Measurements from ENCODE around the gene TM4SF5.

TM4SF5 gene
- total RNA-seq = 0 reads per million in 2 donors

GRCh38 chr17:4771519-4772234, at the start of gene TM4SF5:
Gene TM4SF5, plus strand, starts transcription at chr17:4771886. Its CDS starts 37 bp downstream, at chr17:4771923.
- DNase-seq = no peak

DNA sequence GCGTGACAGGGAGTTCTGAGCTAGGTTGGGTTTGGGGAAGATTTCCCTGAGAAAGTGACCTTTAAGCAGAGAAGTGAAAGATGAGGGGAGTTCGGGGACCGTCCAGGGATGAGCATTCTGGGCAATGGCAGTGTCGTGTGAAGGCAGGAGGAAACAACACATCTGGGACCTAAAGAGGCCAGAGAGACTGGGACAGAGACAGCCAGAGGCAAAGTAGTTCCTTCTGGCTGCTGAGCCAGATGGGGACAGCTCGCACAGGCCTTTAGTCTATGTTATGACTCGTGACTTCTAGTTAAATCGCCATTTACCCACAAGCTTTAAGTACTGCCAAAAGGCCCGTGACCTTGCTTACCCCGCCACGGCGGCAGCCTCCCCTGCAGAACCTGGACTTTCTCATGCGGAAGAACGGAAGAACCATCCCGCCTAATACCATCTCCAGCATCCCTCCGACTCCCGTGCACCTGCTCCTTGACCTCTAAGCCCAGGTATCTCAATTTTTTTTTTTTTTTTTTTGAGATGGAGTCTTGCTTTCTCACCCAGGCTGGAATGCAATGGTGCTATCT, 48.9 kb upstream of the TM4SF5 start:
- DNase-seq = no peak

GRCh38 chr17:4724650-4725049, 47.0 kb upstream of the TM4SF5 start:
- no peak for DNase-seq

DNA sequence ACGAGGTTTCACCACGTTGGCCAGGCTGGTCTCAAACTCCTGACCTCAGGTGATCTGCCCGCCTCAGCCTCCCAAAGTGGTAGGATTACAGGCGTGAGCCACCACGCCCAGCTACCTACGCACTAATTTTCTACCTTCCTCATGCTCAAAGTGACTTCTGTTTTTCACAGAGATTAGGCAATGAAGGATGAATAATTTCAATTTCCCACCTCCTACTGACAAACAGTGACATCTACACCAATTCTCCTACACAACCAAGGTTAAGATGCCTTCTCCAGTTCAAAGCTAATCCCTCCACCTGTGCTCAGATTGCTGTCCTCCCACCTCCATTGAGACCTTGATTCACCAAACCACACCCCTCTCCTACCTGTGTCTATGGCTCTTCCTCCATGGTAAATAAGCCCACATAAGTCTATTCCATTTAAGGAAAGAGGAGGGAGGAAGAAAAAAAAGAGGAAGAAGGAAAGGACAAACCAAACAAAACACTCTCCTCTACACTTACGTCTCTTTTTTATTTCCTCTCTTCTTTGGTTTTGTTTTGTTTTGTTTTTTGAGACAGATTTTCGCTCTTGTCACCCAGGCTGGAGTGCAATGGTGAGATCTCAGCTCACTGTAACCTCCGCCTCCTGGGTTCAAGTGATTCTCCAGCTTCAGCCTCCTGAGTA, 45.9 kb upstream of the TM4SF5 start:
- no peak for DNase-seq

- no peak for DNase-seq
Observed at GRCh38 chr17:4728124-4728523, 43.6 kb upstream of the TM4SF5 start.

DNA sequence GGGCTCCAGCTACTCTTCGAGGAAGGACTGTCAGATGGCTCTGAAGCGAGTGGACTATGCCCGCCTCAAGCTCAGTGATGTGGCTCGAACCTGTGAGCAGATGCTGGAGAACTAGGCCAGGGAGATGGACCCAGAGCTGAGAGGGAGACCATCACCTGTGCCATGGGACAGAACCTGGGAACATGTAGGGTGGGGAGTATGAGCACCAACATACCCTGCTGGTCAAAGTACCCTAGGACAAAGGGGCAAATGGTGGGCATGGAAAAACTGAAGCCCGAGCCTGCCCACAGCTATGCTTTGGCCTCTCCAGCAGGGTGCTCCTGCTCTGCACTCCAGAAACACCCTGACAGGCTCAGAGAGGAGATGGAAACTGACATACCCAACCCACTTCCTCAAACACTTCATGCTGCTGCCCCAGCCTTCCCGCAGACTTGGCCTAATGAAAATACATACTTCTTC, 38.6 kb upstream of the TM4SF5 start:
- DNase-seq = no peak

- no peak for DNase-seq
Observed at GRCh38 chr17:4734857-4735475, 36.7 kb upstream of the TM4SF5 start.

- DNase-seq = no peak
Observed at GRCh38 chr17:4735876-4736651, 35.6 kb upstream of the TM4SF5 start.

- DNase-seq = no peak
Observed at GRCh38 chr17:4738136-4739121, 33.3 kb upstream of the TM4SF5 start.

DNA sequence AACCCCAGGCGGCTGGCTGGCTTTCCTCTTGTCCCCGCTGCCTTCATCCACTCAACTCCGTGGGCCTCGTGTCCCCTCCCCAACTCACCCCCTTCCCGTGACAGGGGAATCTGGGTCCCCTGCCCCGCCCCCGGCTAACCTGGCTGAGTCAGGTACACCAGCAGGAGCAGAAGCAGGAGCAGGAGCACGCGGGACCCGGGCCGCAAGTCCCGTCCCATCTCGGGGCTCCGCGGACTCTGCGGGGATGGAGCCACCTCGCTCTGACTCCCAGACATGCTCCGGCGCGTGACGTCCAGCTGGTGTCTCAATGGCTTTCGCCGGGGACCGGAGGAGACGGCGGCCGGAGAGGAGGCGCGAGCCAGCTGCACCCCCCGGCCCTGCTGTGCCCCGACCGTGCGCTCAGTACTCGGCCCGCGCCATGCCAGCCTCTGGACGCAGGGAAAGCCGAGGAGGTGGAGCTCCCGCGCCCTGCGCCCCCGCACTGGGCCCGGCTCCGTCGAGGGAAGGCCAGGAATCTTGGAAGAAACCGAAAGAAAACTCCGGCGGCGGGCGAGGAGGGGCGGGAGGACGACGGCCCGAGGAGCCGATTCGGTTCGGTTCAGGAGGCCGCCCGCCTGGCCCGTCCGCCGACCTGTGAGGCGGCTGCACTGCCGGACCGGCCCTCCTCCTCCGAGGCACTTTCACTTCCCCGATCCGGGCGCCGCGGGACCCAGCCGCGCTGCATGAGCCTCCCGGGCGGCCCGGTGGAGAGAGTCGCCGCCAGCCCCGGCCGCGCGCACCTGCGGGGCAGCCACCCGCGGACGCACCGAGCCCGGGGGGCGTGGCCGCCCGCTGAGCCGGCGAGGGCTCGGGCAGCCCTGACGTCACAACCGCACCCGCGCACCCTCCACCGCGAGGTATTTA, 32.3 kb upstream of the TM4SF5 start, which contains the start of the genes CXCL16 and ZMYND15:
CXCL16 (minus strand) TSS at position 807 of the 903 bp plus-strand sequence; CDS start at position 218, 589 bp downstream.
ZMYND15 (plus strand) TSS at position 712 of the 903 bp plus-strand sequence. CDS start 716 bp downstream, outside the sequence.
- DNase-seq = peak; percentile 49

DNA sequence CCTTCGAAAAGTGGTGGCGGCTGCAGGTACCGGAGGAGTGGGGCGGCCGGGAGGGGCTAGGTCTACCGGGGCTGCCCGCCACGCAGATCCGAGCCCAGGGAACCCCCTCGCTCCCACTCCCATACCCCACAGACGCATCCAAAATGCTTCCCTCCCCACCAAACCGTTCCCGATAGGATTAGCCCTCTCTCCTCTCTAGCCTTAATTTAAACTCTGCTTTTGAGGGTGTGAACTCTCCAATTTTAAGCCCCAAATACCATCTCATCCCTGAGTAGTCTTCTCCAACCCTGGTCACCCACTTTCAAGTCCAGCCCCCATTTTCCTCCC, 31.7 kb upstream of the TM4SF5 start:
- DNase-seq = no peak

DNA sequence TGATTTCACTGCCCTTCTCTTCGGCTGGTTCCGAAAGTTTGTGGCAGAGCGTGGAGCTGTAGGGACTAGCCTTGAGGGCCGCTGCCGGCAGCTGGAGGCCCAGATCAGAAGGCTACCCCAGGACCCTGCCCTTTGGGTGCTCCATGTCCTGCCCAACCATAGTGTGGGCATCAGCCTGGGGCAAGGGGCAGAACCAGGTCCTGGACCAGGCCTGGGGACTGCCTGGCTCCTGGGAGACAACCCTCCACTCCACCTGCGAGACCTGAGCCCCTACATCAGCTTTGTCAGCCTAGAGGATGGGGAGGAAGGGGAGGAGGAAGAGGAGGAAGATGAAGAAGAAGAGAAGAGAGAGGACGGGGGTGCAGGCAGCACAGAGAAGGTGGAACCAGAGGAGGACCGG, 31.1 kb upstream of the TM4SF5 start:
- no peak for DNase-seq

DNA sequence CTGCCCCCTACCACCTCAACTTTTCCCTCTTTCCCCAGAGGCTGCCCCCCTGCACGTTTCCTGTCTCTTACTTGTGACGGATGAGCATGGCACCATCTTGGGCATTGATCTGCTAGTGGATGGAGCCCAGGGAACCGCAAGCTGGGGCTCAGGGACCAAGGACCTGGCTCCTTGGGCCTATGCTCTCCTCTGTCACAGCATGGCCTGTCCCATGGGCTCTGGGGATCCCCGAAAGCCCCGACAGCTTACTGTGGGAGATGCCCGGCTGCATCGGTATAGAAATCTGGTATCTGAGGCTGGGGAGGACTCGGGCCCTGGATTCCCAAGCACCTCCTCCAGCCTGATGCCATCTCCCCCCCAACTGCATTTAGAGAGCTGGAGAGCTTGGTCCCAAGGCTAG, 30.1 kb upstream of the TM4SF5 start:
- DNase-seq = no peak

DNA sequence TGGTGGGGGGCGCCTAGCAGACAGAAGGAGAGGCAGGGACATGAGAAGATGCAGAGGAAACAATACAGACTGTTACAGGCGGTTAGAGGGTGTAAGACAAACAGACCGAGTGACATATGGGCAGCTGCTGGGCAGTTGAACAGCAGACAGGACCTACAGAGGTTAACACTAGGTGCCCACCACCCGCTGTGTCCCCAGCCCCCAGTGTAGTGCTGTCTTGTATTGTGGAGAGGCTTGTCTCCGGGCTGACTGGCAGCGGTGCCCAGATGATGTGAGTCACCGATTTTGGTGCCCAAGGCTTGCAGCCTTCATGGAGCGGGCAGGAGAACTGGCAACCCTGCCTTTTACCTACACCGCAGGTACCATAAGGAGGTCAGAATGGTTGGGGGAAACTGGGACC, 29.6 kb upstream of the TM4SF5 start:
- no peak for DNase-seq

DNA sequence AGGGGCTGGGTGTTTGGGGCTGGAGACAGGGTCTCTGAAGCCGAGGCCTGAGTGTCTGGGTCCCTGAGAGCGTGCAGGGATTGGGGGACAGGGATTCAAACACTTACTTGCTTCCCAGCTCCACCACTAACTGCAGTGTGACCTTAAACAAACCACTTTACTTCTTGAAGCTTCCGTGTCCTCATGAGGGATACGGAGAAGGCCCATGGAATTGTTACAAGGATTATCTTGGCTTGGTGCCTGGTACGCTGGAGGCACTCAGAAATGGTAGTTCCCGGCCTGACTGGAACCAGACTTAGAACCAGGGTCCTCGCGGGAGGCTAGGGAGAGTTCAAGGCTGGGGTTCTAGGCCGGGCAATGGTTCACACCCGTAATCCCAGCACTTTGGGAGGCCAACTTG, 29.1 kb upstream of the TM4SF5 start:
- no peak for DNase-seq

DNA sequence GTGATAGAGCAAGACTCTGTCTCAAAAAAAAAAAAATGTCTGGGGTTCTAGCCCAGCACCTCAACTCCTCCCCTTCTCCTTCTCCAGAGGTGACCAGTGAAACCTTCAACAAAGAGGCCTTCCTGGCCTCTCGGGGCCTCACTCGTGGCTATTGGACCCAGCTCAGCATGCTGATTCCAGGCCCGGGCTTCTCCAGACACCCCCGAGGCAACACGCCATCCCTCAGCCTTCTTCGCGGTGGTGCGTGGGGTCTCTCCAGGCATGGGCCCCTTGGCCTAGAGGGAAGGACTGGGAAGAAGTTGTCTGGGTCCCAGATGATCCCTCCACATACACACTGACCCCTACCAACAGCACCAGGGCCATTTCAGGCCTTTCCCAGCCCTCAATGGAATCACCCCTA, 28.5 kb upstream of the TM4SF5 start:
- DNase-seq = no peak

DNA sequence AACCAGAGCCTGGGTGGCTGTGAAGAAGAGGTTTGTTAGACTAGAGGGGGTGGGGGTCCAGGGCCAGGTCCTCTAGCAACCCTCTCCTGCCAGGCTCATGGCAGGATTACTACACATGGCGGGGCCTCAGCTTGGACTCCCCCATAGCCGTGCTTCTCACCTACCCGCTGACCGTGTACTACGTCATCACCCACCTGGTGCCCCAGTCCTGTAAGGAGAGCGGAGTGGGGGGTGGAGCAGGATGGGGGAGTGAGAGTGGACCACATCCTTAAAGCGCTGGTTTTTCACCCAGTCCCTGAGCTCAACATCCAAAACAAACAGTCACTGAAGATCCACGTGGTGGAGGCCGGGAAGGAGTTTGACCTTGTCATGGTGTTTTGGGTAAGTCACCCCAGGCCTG, 27.8 kb upstream of the TM4SF5 start:
- no peak for DNase-seq

DNA sequence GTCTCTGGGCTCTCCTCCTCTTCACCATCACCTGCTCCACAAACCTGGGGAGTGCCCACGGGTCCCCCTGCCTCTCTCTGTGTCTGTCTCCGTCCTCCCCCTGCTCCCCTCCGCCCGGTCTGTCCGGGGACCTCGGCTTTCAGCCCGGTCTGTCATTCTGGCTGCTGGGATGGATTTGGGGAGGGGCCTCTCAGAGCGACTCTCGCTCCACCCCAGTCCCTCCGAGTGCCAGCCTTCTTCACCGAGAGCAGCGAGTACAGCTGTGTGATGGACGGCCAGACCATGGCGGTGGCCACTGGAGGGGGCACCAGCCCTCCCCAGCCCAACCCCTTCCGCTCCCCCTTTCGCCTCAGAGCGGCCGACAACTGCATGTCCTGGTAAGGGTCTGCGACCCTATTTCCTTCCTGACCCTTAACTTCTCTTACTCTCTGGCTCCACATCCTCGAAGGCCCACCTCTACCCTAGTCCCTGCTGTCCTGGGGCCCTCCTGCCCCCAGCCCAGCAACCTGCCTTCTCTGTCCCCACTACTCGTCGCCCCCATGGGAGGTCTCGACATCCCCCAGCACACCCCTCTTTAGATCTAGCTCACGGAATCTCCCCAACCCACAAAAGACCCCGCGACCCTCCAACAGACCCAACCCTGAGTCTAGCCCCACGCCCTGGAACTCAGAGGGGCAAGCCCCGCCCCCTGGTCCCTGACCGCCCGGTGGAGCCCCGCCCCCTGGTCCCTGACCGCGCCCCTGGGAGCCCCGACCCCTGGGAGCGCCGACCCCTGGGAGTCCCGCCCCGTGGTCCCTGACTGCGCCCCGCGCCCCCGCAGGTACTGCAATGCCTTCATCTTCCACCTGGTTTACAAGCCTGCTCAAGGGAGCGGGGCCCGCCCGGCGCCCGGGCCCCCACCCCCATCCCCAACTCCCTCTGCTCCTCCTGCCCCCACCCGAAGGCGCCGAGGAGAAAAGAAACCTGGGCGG, 26.4 kb upstream of the TM4SF5 start:
- DNase-seq = no peak

DNA sequence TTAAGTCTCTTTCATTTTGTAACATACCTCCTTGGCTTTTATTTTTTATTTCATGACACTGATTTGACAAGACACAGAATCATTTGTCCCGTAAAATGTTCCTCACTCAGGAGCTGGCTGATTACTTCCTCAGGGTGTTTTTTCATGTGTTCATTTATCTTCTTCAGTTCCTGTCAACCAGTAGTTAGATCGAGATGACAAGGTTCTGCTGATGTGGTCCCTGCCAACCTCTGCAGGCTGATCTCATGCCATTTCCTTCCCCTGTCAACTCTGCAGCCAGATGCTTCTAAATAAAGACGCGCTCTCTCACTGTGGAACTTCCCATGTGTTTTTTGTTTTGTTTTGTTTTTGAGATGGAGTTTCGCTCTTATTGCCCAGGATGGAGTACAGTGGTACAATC, 23.8 kb upstream of the TM4SF5 start:
- no peak for DNase-seq
